Measurements from ENCODE around the gene SELENOK. TPM values are rescaled to one million over a fixed set of nuclear protein-coding genes. Genes with fewer than 3 reads are reported as not detected.

SELENOK gene
- total and polyA plus RNA-seq, 2 of the 13 experiments (the other 11 are each of a cell fraction or from before 2014, with no cell fraction given), result 67.0 to 81.0 TPM

DNA sequence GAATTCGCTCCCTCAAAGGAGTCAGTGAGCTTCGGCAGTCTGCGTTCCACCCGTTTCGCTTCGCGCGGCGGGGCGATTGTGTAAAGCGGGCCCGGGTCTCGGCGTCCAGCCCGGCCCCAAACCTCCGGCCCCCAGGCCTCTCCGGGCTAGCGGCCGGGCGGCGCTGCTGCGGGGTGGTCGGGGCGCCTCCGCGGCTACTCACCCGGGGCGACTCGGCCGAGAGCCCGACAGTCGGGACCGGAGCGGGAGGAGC, 45.9 kb downstream of the SELENOK start (continued):
- TF ChIP-seq, protein P1, sequence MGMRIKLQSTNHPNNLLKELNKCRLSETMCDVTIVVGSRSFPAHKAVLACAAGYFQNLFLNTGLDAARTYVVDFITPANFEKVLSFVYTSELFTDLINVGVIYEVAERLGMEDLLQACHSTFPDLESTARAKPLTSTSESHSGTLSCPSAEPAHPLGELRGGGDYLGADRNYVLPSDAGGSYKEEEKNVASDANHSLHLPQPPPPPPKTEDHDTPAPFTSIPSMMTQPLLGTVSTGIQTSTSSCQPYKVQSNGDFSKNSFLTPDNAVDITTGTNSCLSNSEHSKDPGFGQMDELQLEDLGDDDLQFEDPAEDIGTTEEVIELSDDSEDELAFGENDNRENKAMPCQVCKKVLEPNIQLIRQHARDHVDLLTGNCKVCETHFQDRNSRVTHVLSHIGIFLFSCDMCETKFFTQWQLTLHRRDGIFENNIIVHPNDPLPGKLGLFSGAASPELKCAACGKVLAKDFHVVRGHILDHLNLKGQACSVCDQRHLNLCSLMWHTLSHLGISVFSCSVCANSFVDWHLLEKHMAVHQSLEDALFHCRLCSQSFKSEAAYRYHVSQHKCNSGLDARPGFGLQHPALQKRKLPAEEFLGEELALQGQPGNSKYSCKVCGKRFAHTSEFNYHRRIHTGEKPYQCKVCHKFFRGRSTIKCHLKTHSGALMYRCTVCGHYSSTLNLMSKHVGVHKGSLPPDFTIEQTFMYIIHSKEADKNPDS (CRISPR knock-in tag; IDR thresholded peaks at IDR 0.05), result 0 out of 2 replicates have a peak, but pooled peaks have one; percentile 21
- TF ChIP-seq ZNF776 (CRISPR knock-in tag; IDR thresholded peaks at IDR 0.05) (no peak), SIX1 (CRISPR knock-in tag; IDR thresholded peaks at IDR 0.05; ENCODE audit: borderline replicate concordance) (0 out of 2 replicates have a peak, but pooled peaks have one; percentile 1), ZNF329 (CRISPR knock-in tag; IDR thresholded peaks at IDR 0.05; ENCODE audit: low read depth) (0 out of 2 replicates have a peak, but pooled peaks have one; percentile 4), HNRNPL (IDR thresholded peaks at IDR 0.05; ENCODE audit: low read depth, low read length) (0 out of 2 replicates have a peak, but pooled peaks have one; percentile 16)
- TF ChIP-seq, protein P2, sequence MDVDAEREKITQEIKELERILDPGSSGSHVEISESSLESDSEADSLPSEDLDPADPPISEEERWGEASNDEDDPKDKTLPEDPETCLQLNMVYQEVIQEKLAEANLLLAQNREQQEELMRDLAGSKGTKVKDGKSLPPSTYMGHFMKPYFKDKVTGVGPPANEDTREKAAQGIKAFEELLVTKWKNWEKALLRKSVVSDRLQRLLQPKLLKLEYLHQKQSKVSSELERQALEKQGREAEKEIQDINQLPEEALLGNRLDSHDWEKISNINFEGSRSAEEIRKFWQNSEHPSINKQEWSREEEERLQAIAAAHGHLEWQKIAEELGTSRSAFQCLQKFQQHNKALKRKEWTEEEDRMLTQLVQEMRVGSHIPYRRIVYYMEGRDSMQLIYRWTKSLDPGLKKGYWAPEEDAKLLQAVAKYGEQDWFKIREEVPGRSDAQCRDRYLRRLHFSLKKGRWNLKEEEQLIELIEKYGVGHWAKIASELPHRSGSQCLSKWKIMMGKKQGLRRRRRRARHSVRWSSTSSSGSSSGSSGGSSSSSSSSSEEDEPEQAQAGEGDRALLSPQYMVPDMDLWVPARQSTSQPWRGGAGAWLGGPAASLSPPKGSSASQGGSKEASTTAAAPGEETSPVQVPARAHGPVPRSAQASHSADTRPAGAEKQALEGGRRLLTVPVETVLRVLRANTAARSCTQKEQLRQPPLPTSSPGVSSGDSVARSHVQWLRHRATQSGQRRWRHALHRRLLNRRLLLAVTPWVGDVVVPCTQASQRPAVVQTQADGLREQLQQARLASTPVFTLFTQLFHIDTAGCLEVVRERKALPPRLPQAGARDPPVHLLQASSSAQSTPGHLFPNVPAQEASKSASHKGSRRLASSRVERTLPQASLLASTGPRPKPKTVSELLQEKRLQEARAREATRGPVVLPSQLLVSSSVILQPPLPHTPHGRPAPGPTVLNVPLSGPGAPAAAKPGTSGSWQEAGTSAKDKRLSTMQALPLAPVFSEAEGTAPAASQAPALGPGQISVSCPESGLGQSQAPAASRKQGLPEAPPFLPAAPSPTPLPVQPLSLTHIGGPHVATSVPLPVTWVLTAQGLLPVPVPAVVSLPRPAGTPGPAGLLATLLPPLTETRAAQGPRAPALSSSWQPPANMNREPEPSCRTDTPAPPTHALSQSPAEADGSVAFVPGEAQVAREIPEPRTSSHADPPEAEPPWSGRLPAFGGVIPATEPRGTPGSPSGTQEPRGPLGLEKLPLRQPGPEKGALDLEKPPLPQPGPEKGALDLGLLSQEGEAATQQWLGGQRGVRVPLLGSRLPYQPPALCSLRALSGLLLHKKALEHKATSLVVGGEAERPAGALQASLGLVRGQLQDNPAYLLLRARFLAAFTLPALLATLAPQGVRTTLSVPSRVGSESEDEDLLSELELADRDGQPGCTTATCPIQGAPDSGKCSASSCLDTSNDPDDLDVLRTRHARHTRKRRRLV (CRISPR knock-in tag; IDR thresholded peaks at IDR 0.05), result no peak
